ENCODE data around the gene KRT4. TPM values are rescaled to one million over a fixed set of nuclear protein-coding genes. Genes with fewer than 3 reads are reported as not detected.

Gene KRT4
- total RNA-seq, 1 donor from 2014 or later: not detected

DNA sequence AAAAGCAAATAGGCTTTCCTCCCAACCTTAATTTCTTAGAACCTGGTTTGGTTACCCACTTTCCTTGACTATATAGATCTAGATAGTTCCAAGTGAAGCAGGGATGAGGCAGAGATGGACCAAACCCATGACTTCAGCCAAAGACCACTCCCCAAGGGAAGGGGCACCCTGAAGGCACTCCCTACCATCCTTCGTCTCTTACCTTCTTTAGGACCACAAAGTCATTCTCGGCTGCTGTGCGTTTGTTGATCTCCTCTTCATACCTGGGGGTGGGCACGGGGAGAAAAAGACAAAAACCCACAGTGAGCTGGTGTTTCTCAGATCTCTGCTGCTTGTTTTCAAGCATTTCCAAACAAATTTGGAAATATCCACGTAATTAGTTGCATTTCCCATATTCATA lies 3.4 kb downstream of the KRT4 start:
- Mint-ChIP-seq H3K27ac (ENCODE audit: unreplicated experiment) (no peak overlapping the region), H3K9me3 (no peaks in the 10 kb centered on the region), H3K4me1 (no peaks in the 10 kb centered on the region), H3K27me3 (ENCODE audit: low read depth) (peaks cover 13% of the 10 kb centered on the region), H3K36me3 (ENCODE audit: low read depth) (no peaks in the 10 kb centered on the region), H3K4me3 (no peak overlapping the region)
- DNase-seq (ENCODE audit: low read depth, low spot score): no peak
- TF ChIP-seq, protein P1, sequence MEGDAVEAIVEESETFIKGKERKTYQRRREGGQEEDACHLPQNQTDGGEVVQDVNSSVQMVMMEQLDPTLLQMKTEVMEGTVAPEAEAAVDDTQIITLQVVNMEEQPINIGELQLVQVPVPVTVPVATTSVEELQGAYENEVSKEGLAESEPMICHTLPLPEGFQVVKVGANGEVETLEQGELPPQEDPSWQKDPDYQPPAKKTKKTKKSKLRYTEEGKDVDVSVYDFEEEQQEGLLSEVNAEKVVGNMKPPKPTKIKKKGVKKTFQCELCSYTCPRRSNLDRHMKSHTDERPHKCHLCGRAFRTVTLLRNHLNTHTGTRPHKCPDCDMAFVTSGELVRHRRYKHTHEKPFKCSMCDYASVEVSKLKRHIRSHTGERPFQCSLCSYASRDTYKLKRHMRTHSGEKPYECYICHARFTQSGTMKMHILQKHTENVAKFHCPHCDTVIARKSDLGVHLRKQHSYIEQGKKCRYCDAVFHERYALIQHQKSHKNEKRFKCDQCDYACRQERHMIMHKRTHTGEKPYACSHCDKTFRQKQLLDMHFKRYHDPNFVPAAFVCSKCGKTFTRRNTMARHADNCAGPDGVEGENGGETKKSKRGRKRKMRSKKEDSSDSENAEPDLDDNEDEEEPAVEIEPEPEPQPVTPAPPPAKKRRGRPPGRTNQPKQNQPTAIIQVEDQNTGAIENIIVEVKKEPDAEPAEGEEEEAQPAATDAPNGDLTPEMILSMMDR (conservative IDR thresholded peaks at IDR 0.05): no peak

DNA sequence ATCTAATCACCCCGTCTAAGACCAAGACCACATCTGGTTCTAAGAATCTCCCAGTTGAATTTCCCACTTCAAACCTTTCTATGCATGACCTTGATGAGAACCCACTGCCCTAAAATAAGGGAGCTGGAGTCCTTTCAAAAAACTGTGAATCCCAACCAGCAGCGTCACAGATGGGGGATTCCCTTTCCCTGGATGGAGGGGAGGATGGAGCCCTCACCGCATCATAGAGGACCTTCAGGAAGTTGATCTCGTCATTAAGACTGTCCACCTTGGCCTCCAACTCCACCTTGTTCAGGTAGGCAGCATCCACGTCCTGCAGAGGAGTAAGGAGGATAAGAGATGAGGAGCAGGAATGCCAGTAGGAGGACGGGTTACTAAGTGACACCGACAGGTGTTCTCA lies 4.8 kb downstream of the KRT4 start:
- no peak overlapping the region for H3K4me3 Mint-ChIP-seq
- no peaks in the 10 kb centered on the region for H3K36me3 Mint-ChIP-seq (ENCODE audit: low read depth)
- H3K27ac Mint-ChIP-seq (ENCODE audit: unreplicated experiment): no peak overlapping the region
- H3K27me3 Mint-ChIP-seq (ENCODE audit: low read depth): peaks cover 13% of the 10 kb centered on the region
- H3K4me1 Mint-ChIP-seq: no peaks in the 10 kb centered on the region
- TF ChIP-seq, protein P1 (conservative IDR thresholded peaks at IDR 0.05): no peak
- H3K9me3 Mint-ChIP-seq: no peaks in the 10 kb centered on the region
- DNase-seq (ENCODE audit: low read depth, low spot score): no peak

DNA sequence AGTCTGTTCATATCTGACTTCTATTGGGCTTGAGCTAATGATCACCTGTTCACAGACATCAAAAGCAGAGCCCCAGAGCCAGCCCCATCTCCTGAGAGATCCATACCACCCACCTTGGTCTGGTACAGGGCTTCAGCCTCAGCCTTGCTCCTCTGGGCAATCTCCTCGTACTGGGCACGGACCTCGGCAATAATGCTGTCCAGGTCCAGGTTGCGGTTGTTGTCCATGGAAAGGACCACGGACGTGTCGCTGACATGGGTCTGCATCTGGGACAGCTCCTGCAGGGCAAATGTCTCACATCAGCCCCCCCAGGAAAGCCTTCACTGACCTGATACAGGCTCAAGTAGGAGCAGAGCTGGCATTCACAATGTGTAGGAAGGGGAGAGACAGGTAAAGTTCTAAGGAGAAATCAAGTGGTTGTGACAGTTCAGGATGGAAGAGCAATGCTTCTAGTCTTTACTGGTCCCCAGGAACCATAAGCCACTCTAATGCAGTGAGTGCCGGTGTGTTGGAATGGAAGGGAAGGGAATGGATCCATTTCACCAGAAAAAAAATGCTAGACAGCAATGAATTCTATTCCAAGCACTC lies 5.2 kb downstream of the KRT4 start:
- Mint-ChIP-seq H3K36me3 (ENCODE audit: low read depth) (no peaks in the 10 kb centered on the region), H3K9me3 (no peaks in the 10 kb centered on the region), H3K27me3 (ENCODE audit: low read depth) (peaks cover 16% of the 10 kb centered on the region), H3K4me1 (no peaks in the 10 kb centered on the region), H3K27ac (ENCODE audit: unreplicated experiment) (no peak overlapping the region), H3K4me3 (no peak overlapping the region)
- TF ChIP-seq, protein P1 (conservative IDR thresholded peaks at IDR 0.05): no peak
- DNase-seq (ENCODE audit: low read depth, low spot score): no peak

DNA sequence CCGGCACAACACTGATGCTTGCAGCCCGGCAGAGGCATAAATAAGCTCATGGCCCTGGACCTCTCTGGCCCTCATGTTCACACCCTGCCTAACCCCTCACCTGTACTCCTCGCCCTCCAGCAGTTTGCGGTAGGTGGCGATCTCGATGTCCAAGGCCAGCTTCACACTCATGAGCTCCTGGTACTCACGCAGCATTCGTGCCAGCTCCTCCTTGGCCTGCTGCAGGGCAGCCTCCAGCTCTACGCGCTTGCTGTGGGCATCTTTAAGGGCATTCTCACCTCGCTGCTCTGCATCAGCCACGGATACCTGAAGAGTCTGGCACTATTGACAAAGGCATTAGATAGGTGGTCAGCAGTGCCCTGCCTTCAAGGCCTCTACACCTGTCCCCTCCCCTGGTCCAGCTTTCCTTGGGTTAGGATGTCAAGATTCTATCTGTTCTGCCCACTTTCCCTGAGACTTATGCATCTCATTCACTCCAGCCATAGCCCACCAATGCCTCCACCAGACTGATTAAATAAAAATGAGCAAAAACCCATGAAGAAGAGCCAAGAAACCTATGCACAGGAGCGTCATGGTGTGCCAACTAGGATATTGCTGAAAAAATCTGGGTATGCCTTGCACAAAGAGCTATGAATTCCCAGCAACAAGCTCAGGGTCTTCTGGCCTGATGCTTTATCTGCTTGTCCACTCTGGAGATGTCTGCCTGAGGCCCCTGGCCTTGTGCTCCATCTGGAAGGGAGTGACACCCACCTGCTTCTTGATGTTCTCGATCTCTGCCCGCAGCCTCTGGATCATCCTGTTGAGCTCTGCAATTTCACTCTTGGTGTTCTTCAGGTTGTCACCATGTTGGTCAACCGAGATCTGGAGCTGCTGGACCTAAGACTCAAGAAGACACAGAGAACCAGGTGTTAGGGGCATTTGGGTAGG lies 6.1 kb downstream of the KRT4 start:
- Mint-ChIP-seq H3K4me3 (no peak overlapping the region), H3K27ac (ENCODE audit: unreplicated experiment) (no peak overlapping the region), H3K27me3 (ENCODE audit: low read depth) (peaks cover 16% of the 10 kb centered on the region), H3K36me3 (ENCODE audit: low read depth) (no peaks in the 10 kb centered on the region), H3K9me3 (no peaks in the 10 kb centered on the region), H3K4me1 (no peaks in the 10 kb centered on the region)
- DNase-seq (ENCODE audit: low read depth, low spot score): no peak
- TF ChIP-seq, protein P1 (conservative IDR thresholded peaks at IDR 0.05): no peak

DNA sequence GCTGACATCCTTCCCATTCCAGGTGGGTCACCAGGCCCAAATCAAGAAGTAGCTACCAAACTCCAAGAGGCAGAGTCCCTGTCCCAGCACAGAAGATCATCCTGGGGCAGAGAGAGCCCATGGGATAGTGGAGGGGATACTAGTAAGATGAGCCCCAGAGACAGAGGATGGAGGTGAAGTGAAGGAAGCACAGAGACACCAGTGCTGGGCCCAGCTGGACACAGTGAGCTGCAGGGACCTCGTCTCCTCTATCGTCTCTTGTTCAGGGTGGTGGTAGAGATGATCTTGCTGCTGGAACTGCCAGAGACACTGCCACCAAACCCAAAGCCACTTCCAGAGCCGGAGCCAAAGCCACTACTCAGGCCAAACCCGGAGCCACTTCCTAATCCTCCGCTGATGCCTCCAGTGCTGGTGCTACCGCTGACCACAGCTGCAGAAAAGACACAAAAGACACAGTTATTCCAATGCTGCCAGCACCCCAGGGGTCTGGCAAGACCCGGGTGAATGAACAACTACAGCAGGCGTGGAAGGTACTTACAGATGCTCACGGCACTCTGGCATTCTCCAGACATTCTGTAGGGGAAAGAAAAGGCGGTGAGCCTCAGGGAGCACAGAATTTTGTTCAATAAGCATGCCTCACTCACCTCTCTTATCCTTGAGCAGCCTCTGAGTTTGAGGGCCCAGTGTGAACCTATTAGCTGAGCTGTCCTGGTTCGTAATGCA lies 6.9 kb downstream of the KRT4 start:
- Mint-ChIP-seq H3K4me3 (no peak overlapping the region), H3K27ac (ENCODE audit: unreplicated experiment) (no peak overlapping the region), H3K9me3 (no peaks in the 10 kb centered on the region), H3K36me3 (ENCODE audit: low read depth) (no peaks in the 10 kb centered on the region), H3K4me1 (no peaks in the 10 kb centered on the region), H3K27me3 (ENCODE audit: low read depth) (peaks cover 16% of the 10 kb centered on the region)
- DNase-seq (ENCODE audit: low read depth, low spot score): no peak
- TF ChIP-seq, protein P1 (conservative IDR thresholded peaks at IDR 0.05): no peak
